ENCODE data around the gene ELP1.

DNA sequence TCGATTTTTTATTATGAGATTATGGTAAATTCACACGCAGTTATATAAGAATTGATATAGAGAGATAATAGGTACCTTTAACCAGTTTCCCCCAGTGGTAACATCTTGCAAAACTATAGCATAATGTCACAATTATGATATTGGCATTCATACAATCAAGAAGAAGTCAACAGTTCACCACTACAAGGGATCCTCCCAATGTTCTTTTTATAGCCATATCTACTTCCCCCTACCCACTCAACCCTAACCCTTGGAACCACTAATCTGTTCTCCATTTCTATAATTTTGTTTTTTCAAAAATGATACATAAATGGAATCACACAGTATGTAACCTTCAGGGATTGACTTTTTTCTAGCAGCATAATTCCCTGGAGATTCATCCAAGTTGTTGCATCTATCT is 88.0 kb downstream of the ELP1 start:
- TF ChIP-seq POLR2A (IDR thresholded peaks at IDR 0.05; ENCODE audit: low read depth, low read length): no peak
- TF ChIP-seq, protein P1, sequence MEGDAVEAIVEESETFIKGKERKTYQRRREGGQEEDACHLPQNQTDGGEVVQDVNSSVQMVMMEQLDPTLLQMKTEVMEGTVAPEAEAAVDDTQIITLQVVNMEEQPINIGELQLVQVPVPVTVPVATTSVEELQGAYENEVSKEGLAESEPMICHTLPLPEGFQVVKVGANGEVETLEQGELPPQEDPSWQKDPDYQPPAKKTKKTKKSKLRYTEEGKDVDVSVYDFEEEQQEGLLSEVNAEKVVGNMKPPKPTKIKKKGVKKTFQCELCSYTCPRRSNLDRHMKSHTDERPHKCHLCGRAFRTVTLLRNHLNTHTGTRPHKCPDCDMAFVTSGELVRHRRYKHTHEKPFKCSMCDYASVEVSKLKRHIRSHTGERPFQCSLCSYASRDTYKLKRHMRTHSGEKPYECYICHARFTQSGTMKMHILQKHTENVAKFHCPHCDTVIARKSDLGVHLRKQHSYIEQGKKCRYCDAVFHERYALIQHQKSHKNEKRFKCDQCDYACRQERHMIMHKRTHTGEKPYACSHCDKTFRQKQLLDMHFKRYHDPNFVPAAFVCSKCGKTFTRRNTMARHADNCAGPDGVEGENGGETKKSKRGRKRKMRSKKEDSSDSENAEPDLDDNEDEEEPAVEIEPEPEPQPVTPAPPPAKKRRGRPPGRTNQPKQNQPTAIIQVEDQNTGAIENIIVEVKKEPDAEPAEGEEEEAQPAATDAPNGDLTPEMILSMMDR (IDR thresholded peaks at IDR 0.05; ENCODE audit: extremely low read depth in 1 of 2, insufficient read depth in 1 of 2, low read depth in 1 of 2, low read length in 2 of 2): no peak
- no peak for TF ChIP-seq JUN (IDR thresholded peaks at IDR 0.05; ENCODE audit: borderline replicate concordance, insufficient read depth, insufficient read length, low read depth)
- TF ChIP-seq POLR2AphosphoS5 (IDR thresholded peaks at IDR 0.05; ENCODE audit: insufficient read depth, low read depth, low read length): no peak

Measured in endothelial cell of umbilical vein (primary cell).